ENCODE data around the gene GJC2.

Gene GJC2

DNA sequence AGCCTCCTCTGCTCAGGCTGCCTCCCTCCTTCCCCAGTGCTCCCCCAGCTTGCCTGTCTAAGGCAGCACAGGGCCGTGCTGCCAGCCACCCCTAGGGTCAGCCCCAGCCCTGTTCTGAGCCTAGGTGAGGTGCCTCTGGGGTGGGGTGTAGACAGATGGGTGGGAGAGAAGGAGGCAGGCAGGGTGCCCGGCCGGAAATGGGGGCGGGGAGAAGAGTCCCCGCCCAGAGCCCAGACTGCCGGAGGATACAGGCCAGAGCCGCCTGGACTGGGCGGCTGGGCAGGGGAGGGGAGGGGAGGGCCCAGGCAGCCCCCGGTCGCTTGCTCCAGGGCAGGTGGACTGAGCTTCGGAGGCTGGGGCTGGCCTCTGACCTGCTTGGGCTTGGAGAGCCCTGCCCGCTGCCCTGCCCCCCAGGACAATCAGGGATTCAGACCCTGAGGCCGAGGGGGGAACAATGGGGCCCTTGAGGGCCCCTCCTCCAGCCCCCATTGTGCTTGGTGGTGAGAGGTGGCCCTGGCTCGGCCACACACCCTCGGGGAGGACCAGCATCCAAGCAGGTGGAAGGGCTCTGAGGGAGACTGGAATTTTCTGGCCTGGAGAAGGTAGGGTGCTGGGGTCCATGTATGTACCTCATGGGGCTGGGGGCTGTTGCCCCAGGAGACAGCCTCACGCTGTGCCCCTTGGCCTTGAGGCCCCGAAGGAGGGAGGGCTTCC, at the start of gene GJC2:
Gene GJC2 (plus strand): TSS at position 525 of the 714 bp plus-strand sequence. CDS start 7,829 bp downstream, outside the sequence.
- TF ChIP-seq JUND (IDR thresholded peaks at IDR 0.05; ENCODE audit: low read depth): no peak
- no peak for DNase-seq (ENCODE audit: low read depth in 1 of 2, low spot score in 1 of 2)

DNA sequence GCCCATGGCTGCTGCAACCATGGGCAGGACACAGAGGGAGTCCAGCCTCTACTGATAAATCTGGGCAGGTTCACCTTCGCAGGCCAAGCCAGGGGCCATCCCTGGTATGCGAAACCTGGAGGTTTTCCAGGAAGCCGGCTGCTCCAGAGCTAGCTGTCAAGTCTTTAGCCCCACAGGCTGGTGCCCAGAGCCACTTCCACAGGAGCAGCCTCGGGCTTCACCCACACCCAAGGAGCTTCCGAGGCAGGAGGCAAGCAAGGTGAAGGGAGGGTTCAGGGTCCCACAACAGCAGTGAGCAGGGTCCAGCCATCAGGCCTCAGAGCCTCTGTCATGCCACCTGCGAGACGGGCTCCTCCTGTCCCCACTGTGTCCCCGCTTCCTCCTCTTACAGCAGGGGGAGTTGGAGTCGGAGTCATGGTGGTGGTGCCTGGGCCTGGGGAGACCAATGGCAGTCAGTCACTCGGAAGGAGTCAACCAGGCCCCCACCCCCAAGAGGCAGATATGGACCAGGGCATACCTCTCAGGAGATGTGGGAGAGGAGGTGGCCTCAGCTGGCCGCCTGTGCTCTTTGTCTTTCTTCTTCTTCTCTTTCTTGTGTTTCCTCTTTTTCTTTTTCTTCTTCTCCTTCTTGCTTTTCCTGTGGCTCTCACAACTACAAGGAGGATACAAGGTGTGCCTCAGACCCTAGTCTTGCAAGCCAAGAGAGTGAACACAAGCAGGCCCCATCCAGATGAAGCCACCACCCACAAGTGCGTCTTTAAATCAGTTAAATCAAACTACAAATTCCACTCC, 48.7 kb upstream of the GJC2 start:
- in situ Hi-C loops (cut with HindIII; ENCODE audit: low pct_unique_long_range_greater_than_20kb, low sequenced_read_pairs): no loop called here

More for the DNA sequence above, at the start of gene GJC2:
- in situ Hi-C loops (cut with HindIII; ENCODE audit: low pct_unique_long_range_greater_than_20kb, low sequenced_read_pairs): no loop called here

DNA sequence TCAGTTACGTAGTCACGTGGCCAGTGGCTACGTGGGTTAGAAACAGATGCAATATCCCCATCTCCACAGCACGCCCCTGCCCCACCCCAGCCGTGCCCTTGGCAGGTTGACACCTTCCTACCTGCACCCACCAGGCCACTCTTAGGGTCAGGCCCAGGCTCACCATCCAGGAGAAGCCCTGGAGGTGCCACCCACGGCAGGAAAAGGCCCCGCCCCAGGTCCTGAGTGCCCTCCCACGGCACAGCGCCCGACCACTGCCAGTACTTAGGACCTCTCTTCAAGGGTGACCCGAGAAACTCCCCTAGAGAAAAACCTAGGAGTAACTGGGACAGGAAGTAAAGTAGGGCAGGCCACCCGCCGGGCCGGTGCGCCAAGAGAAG, 48.1 kb upstream of the GJC2 start:
- no peak for TF ChIP-seq JUND (IDR thresholded peaks at IDR 0.05; ENCODE audit: low read depth)
- no peak for DNase-seq (ENCODE audit: low read depth in 1 of 2, low spot score in 1 of 2)
- in situ Hi-C loops (cut with HindIII; ENCODE audit: low pct_unique_long_range_greater_than_20kb, low sequenced_read_pairs): no loop called here

More for the DNA sequence above, 48.7 kb upstream of the GJC2 start:
- no peak for TF ChIP-seq JUND (IDR thresholded peaks at IDR 0.05; ENCODE audit: low read depth)
- DNase-seq (ENCODE audit: low read depth in 1 of 2, low spot score in 1 of 2): peak in 1 of 2 experiments; percentile 3

DNA sequence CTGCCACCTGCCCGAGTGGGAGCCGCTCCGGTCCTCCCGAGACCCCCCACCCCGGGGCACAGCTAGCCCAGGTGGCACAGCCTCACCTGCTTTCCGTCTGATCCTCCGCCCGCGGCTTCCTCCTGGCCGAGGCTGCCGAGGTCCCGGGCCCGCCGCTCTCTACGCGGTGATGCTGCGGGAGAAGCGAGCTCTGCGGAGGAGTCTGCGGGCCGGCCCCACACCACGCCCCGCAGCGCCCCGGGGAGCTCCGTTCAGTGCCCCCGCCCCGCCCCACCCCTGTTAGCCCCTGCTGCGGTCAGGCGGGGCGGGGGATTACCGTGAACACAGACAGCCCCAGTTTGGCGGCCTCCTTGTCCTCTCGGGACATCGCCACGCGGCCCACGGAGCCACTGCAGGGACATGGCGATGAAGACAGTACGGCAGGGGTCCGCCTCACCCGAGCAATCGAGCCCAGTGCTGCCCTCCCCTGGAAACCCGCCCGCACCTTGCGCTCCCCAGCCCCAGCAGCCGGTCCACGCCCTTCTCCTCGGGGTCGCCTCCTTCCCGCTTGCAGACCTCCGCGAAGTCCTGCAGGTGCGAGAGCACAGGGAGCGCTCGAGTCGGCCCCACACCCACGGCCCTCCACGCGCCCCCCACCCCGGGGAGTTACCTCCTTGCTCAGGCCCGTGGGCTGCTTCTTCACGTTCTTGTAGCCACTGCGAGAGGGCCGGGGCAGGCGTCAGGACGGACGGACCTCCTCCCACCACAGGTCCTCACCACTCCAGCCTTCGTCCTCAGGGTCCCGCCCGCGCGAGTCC, 47.5 kb upstream of the GJC2 start:
- in situ Hi-C loops (cut with HindIII; ENCODE audit: low pct_unique_long_range_greater_than_20kb, low sequenced_read_pairs): no loop called here
- peak; percentile 66 to 80 for DNase-seq (ENCODE audit: low read depth in 1 of 2, low spot score in 1 of 2)
- TF ChIP-seq JUND (IDR thresholded peaks at IDR 0.05; ENCODE audit: low read depth): no peak

DNA sequence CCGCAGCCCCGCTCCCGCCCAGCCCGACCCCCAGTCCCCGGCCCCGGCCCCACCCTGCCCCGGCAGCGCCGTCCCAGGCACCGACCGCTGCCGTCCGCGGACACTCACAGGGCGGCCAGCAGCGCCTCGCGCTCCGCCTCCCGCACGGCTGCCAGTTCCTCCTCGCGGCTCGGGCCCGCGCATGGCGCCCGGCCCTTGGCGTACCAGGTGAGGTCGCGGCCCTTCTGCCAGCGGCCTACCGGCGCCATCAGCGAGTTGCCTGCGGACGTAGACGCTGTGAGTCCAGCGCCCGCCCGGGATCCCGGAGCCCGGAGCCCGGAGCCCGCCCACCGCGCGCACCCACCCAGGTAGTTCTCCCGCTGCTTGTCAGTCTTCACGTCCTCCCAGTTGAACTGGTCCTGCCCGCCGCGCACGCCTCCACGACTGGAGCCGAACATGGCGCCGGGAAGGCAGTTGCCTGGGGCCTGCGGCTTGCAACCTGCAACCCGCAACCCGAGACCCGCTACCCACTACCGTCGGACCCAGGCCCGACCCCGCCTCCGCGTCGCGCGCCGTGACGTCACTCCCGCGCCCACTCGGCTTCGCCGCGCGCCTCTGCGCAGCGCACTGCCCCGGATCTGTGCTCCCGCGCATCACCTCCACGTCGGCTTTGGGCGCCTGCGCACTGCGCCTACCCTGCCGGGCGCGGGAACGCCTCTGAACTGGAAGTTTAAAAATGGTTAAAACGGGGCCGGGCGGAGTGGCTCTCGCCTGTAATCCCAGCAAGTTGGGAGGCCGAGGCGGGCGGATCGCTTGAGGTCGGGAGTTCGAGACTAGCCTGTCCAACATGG, 46.7 kb upstream of the GJC2 start, which contains the start of gene C1orf35:
Gene C1orf35 (minus strand): TSS at position 535 of the 830 bp plus-strand sequence. CDS start 98 bp downstream, at position 437.
- peak; percentile 97 to 99 for DNase-seq (ENCODE audit: low read depth in 1 of 2, low spot score in 1 of 2)
- TF ChIP-seq JUND (IDR thresholded peaks at IDR 0.05; ENCODE audit: low read depth): no peak
- in situ Hi-C loops (cut with HindIII; ENCODE audit: low pct_unique_long_range_greater_than_20kb, low sequenced_read_pairs): no loop called here

DNA sequence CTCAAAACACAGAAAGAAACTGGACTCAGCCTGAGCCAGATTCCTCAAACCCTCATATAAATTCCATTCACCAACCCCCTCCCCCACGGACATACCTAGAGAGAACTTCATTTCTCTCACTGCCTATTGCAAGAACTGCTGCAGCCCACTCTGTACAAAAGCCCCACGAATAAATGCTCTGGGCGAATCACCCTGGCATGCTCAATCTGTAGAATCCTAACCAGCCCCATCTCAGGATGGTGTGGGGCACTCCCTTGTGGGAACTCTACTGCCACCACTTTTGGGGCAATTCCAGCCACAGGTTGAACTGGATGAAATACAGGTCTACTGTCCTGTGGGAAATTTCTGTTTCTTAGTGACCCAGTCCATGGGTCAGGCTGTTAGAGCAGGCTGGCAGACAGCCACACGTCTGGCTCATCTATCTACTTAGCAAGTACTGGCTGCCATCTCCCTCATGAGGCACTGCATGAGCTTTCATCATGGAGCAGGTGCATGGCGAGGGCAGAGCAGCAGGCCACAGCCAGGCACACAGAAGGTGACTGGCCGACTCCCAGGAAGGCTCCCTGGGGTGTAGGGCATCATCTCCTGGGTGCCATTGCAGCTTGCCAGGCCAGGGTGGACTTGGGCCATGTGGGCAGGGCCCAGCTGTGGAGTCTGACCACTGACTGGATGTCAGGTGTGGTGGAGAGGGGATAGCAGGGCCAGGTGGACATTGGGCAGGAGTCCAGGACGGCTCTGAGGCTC, 45.0 kb upstream of the GJC2 start:
- in situ Hi-C loops (cut with HindIII; ENCODE audit: low pct_unique_long_range_greater_than_20kb, low sequenced_read_pairs): no loop called here
- no peak for DNase-seq (ENCODE audit: low read depth in 1 of 2, low spot score in 1 of 2)
- no peak for TF ChIP-seq JUND (IDR thresholded peaks at IDR 0.05; ENCODE audit: low read depth)

DNA sequence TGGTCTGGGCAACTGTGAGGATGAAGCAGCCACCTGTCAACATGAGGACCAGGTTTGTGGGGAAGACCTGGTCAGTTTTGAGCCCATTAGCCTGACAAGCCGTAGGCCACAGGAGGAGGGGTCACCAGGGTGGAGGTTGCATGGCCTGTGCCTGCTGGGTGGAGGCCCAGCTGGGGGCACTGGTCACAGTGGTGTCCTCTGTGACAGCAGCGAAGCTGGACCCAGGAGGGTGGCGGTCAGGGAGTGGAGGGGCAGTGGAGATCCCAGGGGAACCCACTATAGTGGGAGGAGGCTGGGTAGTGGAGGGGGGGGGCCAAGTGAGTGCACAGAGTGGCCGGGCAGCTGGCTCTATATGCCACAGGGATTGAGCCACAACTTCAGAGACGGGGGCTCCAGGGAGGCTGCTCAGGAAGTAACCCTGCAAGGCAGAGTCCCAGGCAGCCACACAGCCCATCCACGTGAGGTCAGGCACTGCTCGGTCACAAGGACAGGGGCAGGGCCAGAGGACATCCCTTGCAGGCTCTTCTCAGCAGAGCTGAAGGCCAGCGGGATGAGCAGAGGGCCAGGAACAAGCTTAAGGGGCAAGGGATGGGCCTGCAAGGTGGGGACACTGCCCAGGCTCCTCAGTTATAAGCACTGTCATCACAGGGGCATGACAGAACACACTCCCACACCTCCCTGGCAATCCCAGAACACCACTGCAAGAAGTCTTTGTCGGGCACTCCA, 44.3 kb upstream of the GJC2 start:
- TF ChIP-seq JUND (IDR thresholded peaks at IDR 0.05; ENCODE audit: low read depth): no peak

DNA sequence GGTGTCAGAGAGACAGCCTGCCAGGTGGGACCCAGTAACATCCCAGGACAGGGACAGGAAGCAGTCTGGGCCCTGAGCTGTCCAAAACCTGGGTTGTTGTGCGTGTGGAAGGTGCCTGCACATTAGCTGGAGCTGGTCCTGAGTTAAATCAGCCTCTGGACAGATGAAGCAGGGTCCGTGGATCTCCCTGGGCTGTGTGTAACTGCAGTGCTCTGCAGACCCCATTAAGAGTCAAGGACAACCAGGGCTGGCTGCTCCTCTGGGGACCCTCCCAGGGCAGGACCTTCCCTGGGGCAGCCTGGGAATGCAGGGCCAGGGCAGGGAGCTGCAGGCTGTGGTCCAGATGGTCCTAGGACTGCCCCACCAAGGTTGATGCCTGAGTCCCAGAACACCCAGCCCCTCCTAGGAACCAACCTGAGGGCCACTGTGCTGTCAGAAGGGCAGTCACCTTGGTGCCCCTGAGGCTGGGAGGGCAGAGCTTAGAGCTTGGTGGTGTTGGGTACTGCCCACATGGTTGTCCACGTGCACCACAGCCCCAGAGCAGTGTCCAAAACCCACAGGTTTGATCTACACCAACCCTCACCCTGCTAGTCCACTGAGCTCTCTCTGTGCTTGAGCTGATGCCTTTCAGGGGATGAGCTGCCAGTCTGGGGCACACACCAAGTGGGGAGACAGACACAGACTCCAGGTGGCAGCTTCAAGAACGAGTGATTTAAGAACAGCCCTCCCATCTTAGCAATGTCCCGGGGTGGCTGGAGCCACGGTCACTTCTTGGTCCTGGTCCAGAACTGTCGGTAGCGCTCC, 43.5 kb upstream of the GJC2 start:
- no peak for DNase-seq (ENCODE audit: low read depth in 1 of 2, low spot score in 1 of 2)
- TF ChIP-seq JUND (IDR thresholded peaks at IDR 0.05; ENCODE audit: low read depth): no peak
- in situ Hi-C loops (cut with HindIII; ENCODE audit: low pct_unique_long_range_greater_than_20kb, low sequenced_read_pairs): no loop called here

More for the DNA sequence above, 44.3 kb upstream of the GJC2 start:
- no peak for DNase-seq (ENCODE audit: low read depth in 1 of 2, low spot score in 1 of 2)
- in situ Hi-C loops (cut with HindIII; ENCODE audit: low pct_unique_long_range_greater_than_20kb, low sequenced_read_pairs): no loop called here

DNA sequence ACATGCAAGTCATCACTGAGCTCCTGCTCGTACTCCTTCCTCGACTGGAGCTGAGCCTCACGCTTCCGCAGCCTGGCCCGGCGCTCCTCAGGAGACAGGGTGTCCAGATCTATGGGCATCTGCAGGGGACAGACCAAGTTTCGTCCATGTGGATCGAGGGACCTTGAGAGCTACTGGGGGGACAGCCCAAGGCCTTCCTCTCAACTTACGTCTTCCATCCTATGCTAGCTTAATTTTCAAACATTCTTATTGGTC, 43.0 kb upstream of the GJC2 start:
- no peak for TF ChIP-seq JUND (IDR thresholded peaks at IDR 0.05; ENCODE audit: low read depth)
- DNase-seq (ENCODE audit: low read depth in 1 of 2, low spot score in 1 of 2): no peak
- in situ Hi-C loops (cut with HindIII; ENCODE audit: low pct_unique_long_range_greater_than_20kb, low sequenced_read_pairs): no loop called here

DNA sequence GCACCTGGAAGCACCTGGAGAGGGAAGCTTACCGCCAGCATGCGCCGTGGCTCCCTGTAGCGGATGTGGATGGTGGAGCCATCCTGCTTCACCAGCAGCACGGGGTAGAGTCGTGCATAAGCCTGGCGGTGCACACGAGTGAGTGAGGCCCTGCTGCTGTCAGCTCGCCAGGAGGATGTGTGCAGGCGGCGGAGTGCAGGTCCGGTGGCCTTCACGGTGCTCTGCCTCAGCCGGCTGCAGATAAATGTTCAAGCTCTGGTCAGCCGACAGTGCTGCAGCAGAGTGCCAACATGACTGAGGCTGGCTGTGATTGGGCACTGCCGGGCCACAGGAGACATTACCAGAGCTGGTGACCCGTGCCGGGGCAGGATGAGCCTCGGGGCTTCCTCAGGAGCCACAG, 42.1 kb upstream of the GJC2 start:
- no peak for DNase-seq (ENCODE audit: low read depth in 1 of 2, low spot score in 1 of 2)
- in situ Hi-C loops (cut with HindIII; ENCODE audit: low pct_unique_long_range_greater_than_20kb, low sequenced_read_pairs): no loop called here
- no peak for TF ChIP-seq JUND (IDR thresholded peaks at IDR 0.05; ENCODE audit: low read depth)

All from T47D (cell line).